K562 (cell line): ENCODE data around the gene KLHL13.
"Not testable (repeated sequence)": the region's sequence is repeated elsewhere in the genome, so short reads cannot be mapped to it uniquely, and the experiment has no call there.

Experiments used
- CEBPG ChIP-seq, 3 experiments: fragments of 200-800 bp in 1 of 3; sonication (Bioruptor generic) in 1 of 3; sonication (generic) in 1 of 3; formaldehyde crosslinking in 1 of 3; IDR thresholded peaks in 2 of 3; conservative IDR thresholded peaks in 1 of 3; 2 replicates each; pipeline versions ENCODE4 v1.6.1 to v1.8.0; 2016 to 2022; ENCODE audit warnings: missing compliant biosample characterization in 2 of 3, missing genetic modification characterization in 2 of 3, mild to moderate bottlenecking in 1 of 3, missing genetic modification reagents in 1 of 3
- EZH2 ChIP-seq: IDR thresholded peaks from 2 replicates; pipeline ENCODE4 v1.6.1; 2012; ENCODE audit warnings: low read depth, mild to moderate bottlenecking, inconsistent platforms, low read length, borderline replicate concordance
- GTF2E2 ChIP-seq: fragments of 200-800 bp; sonication (Bioruptor generic); IDR thresholded peaks from 2 replicates; pipeline ENCODE4 v1.6.1; 2016; ENCODE audit warnings: missing genetic modification characterization, missing compliant biosample characterization
- MAZ ChIP-seq, 2 experiments: fragments of 450-650 bp in 1 of 2; sonication (generic) in 1 of 2; formaldehyde crosslinking; IDR thresholded peaks in 1 of 2; conservative IDR thresholded peaks in 1 of 2; 2 replicates each; pipeline versions ENCODE4 v1.4.0 to v1.5.0; 2020; ENCODE audit warnings: mild to moderate bottlenecking in 1 of 2, missing genetic modification reagents in 1 of 2
- MYBL2 ChIP-seq, 2 experiments: fragments of 450-650 bp in 1 of 2; sonication (generic) in 1 of 2; formaldehyde crosslinking in 1 of 2; IDR thresholded peaks; 2 replicates each; pipeline versions ENCODE4 v1.6.1 to v1.8.1; 2017 to 2022; ENCODE audit warnings: borderline replicate concordance in 1 of 2, inconsistent platforms in 1 of 2, low read depth in 1 of 2, mild to moderate bottlenecking in 1 of 2, missing genetic modification reagents in 1 of 2, moderate library complexity in 1 of 2
- RFX5 ChIP-seq: IDR thresholded peaks from 2 replicates; pipeline ENCODE4 v1.6.1; 2011; ENCODE audit warnings: low read depth, mild to moderate bottlenecking, improper control_type of control experiment, low read length
- STAT6 ChIP-seq: sonication (generic); formaldehyde crosslinking; IDR thresholded peaks from 2 replicates; pipeline ENCODE4 v1.8.1; 2023; ENCODE audit warnings: mild to moderate bottlenecking, missing genetic modification reagents
- ZC3H11A ChIP-seq: IDR thresholded peaks from 2 replicates; pipeline ENCODE4 v1.6.1; 2012; ENCODE audit warnings: low read depth, low read length, improper control_type of control experiment

GRCh38 chrX:118124243-118124642, 7.6 kb upstream of the KLHL13 start:
- not testable (repeated sequence) for TF ChIP-seq RFX5; EZH2; MAZ (CRISPR knock-in tag; conservative IDR thresholded peaks at IDR 0.05 in 1 of 2, IDR thresholded peaks at IDR 0.05 in 1 of 2); STAT6 (CRISPR knock-in tag); MYBL2 (IDR thresholded peaks at IDR 0.05; ENCODE audit: low read depth); MYBL2 (CRISPR knock-in tag; IDR thresholded peaks at IDR 0.05; ENCODE audit: borderline replicate concordance); ZC3H11A; GTF2E2 (tag); CEBPG (CRISPR knock-in tag; IDR thresholded peaks at IDR 0.05); CEBPG (tag; conservative IDR thresholded peaks at IDR 0.05 in 1 of 2, IDR thresholded peaks at IDR 0.05 in 1 of 2)
